ENCODE measurements around the gene ARHGAP8. TPM values are rescaled to one million over a fixed set of nuclear protein-coding genes. Genes with fewer than 3 reads are reported as not detected.
"Not testable (repeated sequence)": the region's sequence is repeated elsewhere in the genome, so short reads cannot be mapped to it uniquely, and the experiment has no call there.

Gene ARHGAP8
- total RNA-seq, 1 donor from 2014 or later = 0.96 TPM

DNA sequence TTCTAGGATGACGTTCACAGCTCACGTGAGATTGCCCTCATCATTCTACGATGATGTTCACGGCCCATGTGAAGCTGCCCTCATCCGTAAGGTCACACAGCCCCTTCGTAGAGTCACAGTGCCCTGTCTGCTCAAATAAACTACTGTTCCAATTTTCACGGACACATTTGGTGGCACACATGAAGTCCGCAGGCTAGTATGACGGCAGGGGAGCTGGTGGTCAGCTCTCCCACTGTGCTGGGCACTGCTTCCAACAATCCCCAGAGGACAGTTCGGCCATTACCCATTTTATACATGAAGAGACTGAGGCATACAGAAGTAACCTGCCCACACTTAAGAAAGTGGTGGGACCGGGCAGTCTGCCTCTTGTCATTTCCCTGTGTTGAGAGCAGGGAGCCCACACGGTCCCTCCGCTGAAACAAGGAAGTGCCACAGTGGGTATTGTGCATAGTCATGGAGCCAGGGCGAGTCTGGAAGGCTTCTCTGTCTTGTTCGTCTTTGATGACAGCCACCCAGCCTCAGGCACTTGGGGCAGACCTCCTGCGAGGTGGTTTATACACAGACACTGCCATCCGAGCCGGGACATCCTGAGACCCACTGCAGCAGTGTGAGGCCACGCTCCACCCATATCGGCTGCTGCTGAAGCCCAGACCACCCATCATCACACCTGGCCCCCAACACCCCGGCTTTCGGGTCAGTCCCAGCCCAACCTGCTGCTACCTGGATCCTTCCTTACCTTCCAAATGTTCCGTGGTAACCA lies 143.1 kb downstream of the ARHGAP8 start:
- no peak for DNase-seq (ENCODE audit: low read depth, low spot score)
- no peaks in the 10 kb centered on the region for H3K27me3 Mint-ChIP-seq (ENCODE audit: low read depth)
- peaks cover 16% of the 10 kb centered on the region for H3K36me3 Mint-ChIP-seq (ENCODE audit: low read depth)
- peaks cover 7% of the 10 kb centered on the region for H3K4me1 Mint-ChIP-seq
- H3K4me3 Mint-ChIP-seq = no peak overlapping the region
- H3K9me3 Mint-ChIP-seq = no peaks in the 10 kb centered on the region
- TF ChIP-seq, protein P1, sequence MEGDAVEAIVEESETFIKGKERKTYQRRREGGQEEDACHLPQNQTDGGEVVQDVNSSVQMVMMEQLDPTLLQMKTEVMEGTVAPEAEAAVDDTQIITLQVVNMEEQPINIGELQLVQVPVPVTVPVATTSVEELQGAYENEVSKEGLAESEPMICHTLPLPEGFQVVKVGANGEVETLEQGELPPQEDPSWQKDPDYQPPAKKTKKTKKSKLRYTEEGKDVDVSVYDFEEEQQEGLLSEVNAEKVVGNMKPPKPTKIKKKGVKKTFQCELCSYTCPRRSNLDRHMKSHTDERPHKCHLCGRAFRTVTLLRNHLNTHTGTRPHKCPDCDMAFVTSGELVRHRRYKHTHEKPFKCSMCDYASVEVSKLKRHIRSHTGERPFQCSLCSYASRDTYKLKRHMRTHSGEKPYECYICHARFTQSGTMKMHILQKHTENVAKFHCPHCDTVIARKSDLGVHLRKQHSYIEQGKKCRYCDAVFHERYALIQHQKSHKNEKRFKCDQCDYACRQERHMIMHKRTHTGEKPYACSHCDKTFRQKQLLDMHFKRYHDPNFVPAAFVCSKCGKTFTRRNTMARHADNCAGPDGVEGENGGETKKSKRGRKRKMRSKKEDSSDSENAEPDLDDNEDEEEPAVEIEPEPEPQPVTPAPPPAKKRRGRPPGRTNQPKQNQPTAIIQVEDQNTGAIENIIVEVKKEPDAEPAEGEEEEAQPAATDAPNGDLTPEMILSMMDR (conservative IDR thresholded peaks at IDR 0.05) = no peak
- H3K27ac Mint-ChIP-seq (ENCODE audit: unreplicated experiment) = no peak overlapping the region

- H3K4me3 Mint-ChIP-seq = no peak overlapping the region
- no peaks in the 10 kb centered on the region for H3K27me3 Mint-ChIP-seq (ENCODE audit: low read depth)
- no peak overlapping the region for H3K27ac Mint-ChIP-seq (ENCODE audit: unreplicated experiment)
- H3K9me3 Mint-ChIP-seq = peaks cover 2% of the 10 kb centered on the region
- H3K36me3 Mint-ChIP-seq (ENCODE audit: low read depth) = peaks cover 42% of the 10 kb centered on the region
- H3K4me1 Mint-ChIP-seq = peaks cover 7% of the 10 kb centered on the region
- TF ChIP-seq, protein P1 (conservative IDR thresholded peaks at IDR 0.05) = no peak
- DNase-seq (ENCODE audit: low read depth, low spot score) = no peak
These were observed 145.9 kb downstream of the ARHGAP8 start for GRCh38 chr22:44898236-44898635.

GRCh38 chr22:44901301-44901700 lies 148.9 kb downstream of the ARHGAP8 start:
- Mint-ChIP-seq H3K9me3 (peaks cover 2% of the 10 kb centered on the region), H3K36me3 (ENCODE audit: low read depth) (peaks cover 59% of the 10 kb centered on the region), H3K27me3 (ENCODE audit: low read depth) (no peaks in the 10 kb centered on the region), H3K27ac (ENCODE audit: unreplicated experiment) (no peak overlapping the region), H3K4me1 (no peaks in the 10 kb centered on the region), H3K4me3 (no peak overlapping the region)
- no peak for DNase-seq (ENCODE audit: low read depth, low spot score)
- TF ChIP-seq, protein P1 (conservative IDR thresholded peaks at IDR 0.05) = no peak

GRCh38 chr22:44903164-44903563 lies 150.8 kb downstream of the ARHGAP8 start:
- H3K27ac Mint-ChIP-seq (ENCODE audit: unreplicated experiment); H3K9me3 Mint-ChIP-seq; H3K4me3 Mint-ChIP-seq; H3K4me1 Mint-ChIP-seq; DNase-seq (ENCODE audit: low read depth, low spot score); H3K27me3 Mint-ChIP-seq (ENCODE audit: low read depth): not testable (repeated sequence)
- H3K36me3 Mint-ChIP-seq (ENCODE audit: low read depth) = peaks cover 63% of the 10 kb centered on the region

DNA sequence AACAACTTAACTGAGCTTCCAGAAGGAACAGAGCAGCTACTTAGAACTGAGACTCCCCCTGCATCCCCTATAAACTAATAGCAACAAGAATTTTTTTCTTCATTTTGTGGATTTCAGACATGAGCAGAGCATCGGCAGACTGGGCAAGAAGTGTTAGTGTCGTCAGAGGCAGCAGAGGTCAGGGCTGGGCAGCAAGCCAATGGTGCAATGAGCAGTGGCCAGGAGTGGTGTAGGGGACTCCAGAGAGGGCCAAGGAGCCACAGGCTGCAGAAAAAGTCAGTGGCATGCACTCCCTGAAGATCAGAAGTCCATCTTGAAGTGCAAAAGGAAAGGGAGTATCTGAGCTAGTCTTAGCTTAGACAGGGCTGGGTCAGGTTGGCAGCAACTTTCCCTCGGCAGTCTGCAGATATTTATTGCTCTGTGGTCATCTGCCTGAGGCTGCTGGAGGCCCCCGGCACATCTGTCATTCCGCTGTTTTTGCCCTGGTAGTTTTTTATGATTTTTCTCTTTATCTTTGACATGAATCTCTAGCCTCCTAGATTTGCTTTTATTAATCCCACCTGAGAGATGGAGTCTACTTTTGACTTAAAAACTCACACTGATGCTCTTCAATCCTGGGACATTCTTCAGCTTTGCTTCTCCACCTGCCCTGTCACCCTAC lies 152.2 kb downstream of the ARHGAP8 start:
- not testable (repeated sequence) for H3K9me3 Mint-ChIP-seq; H3K27ac Mint-ChIP-seq (ENCODE audit: unreplicated experiment); H3K27me3 Mint-ChIP-seq (ENCODE audit: low read depth); DNase-seq (ENCODE audit: low read depth, low spot score); H3K4me1 Mint-ChIP-seq; H3K4me3 Mint-ChIP-seq
- H3K36me3 Mint-ChIP-seq (ENCODE audit: low read depth) = peaks cover 64% of the 10 kb centered on the region

DNA sequence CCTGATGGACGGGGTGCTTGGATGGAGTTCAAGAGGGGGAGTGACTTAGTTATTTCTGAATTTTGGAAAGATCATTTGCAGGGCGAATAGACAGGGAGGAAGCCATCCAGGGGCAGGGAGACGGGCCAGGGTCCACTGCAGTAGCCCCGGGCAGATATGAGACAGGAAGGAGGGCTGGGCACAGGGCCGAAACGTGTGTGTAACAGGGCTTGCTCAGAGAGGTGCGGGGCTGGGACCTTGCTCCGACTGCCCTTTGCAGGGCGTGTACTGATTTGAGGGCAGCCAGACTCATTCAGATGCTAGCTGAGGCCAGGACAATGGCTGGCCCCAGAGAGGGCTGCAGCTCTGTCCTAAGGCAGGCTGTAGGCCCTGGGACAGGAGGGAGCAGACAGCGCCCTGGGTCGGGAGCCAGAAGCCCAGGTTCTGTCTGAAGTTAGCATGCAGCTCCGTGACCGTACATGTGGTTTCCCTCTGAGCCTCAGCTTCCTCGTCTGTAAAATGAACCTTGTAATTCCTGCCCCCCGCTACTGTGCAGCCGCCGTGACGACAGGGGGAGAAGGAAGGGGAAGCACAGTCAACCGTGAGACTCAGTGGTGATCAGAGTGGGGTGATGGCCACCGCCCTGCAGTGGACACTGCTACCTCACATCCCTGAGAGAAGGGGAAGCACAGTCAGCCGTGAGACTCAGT lies 154.0 kb downstream of the ARHGAP8 start:
- Mint-ChIP-seq H3K36me3 (ENCODE audit: low read depth) (peaks cover 68% of the 10 kb centered on the region), H3K4me1 (no peaks in the 10 kb centered on the region), H3K9me3 (peaks cover 6% of the 10 kb centered on the region), H3K4me3 (no peak overlapping the region), H3K27me3 (ENCODE audit: low read depth) (no peaks in the 10 kb centered on the region), H3K27ac (ENCODE audit: unreplicated experiment) (peak overlapping the region; percentile 77)
- no peak for DNase-seq (ENCODE audit: low read depth, low spot score)
- TF ChIP-seq, protein P1 (conservative IDR thresholded peaks at IDR 0.05) = no peak

Data from neural crest cell (in vitro differentiated cells).